Activated CD8-positive, alpha-beta memory T cell treated with anti-CD3 and anti-CD28 coated beads, Interleukin-2, amount 10 ng/mL, durations not matched to agents 7 days and 5 days (primary cell): ENCODE measurements around the gene MC5R. TPM values are rescaled to one million over a fixed set of nuclear protein-coding genes. Genes with fewer than 3 reads are reported as not detected.

Experiments used
- ATAC-seq: fragments of 150-1000 bp; cut with Tn5 transposase; one replicate; pipeline ENCODE4 v1.10.0; 2021; ENCODE audit warnings: moderate library complexity
- CTCF ChIA-PET: fragments of 350-600 bp; sonication (Branson Sonifier 250); formaldehyde crosslinking; loops from one replicate; lab custom pipeline; 2021; ENCODE audit warnings: antibody characterized with exemption; lab: Charles Lee
- DNase-seq: peaks from one replicate; pipeline ENCODE4 v3.0.0-alpha.2; 2020
- H3K27ac Mint-ChIP-seq: one replicate; pipeline ENCODE4 v1.8.0; 2021; ENCODE audit warnings: mild to moderate bottlenecking, mixed read lengths
- H3K27me3 Mint-ChIP-seq: one replicate; pipeline ENCODE4 v1.8.0; 2021; ENCODE audit warnings: mixed read lengths
- H3K36me3 Mint-ChIP-seq: one replicate; pipeline ENCODE4 v1.8.0; 2021; ENCODE audit warnings: mild to moderate bottlenecking, mixed read lengths
- H3K4me1 Mint-ChIP-seq: one replicate; pipeline ENCODE4 v1.8.0; 2021; ENCODE audit warnings: mixed read lengths
- H3K4me3 Mint-ChIP-seq: one replicate; pipeline ENCODE4 v1.8.0; 2021; ENCODE audit warnings: mild to moderate bottlenecking, moderate library complexity, mixed read lengths
- H3K9me3 Mint-ChIP-seq: one replicate; pipeline ENCODE4 v1.8.0; 2022; ENCODE audit warnings: low read depth, mixed read lengths
- total RNA-seq, 2 experiments: library from RNA; stranded (reverse); gene quantifications; one replicate each; pipeline ENCODE4 v1.2.3, GENCODE V29; 2021

The MC5R gene
- total RNA-seq, 2 experiments from 2014 or later = 0.12 TPM; not detected in 1

- Mint-ChIP-seq H3K9me3 (no peaks in the 10 kb centered on the region), H3K4me3 (no peak overlapping the region), H3K4me1 (no peaks in the 10 kb centered on the region), H3K36me3 (no peaks in the 10 kb centered on the region), H3K27ac (no peak overlapping the region), H3K27me3 (peaks cover 42% of the 10 kb centered on the region)
- DNase-seq (no peak), ATAC-seq (no peak)
- CTCF ChIA-PET = no interaction called here
Measured at GRCh38 chr18:13872932-13873331, 49.0 kb downstream of the MC5R start.

- Mint-ChIP-seq H3K27me3 (peaks cover 28% of the 10 kb centered on the region), H3K9me3 (no peaks in the 10 kb centered on the region), H3K36me3 (no peaks in the 10 kb centered on the region), H3K27ac (no peak overlapping the region), H3K4me3 (no peak overlapping the region), H3K4me1 (no peaks in the 10 kb centered on the region)
- CTCF ChIA-PET = no interaction called here
- no peak for ATAC-seq
- DNase-seq = no peak
Measured at GRCh38 chr18:13874558-13874957, 50.6 kb downstream of the MC5R start.

Other genes starting within 250 kb of the MC5R start
- gene FAM210A, start 97.6 kb upstream of the MC5R start, total RNA-seq = 10 to 100 TPM; 20.9 to 26.4 TPM
- 10 to 100 TPM; 28.0 to 35.5 TPM for gene RNMT, start 97.5 kb upstream of the MC5R start, total RNA-seq
- gene MC2R, start 91.4 kb downstream of the MC5R start, total RNA-seq = not detected